GM12878 (cell line): Measurements from ENCODE around the gene FDX2.

Experiments
- CHD2 ChIP-seq: IDR thresholded peaks from 2 replicates; pipeline ENCODE4 v1.6.1; 2011; ENCODE audit warnings: low read depth, low read length, improper control_type of control experiment, borderline replicate concordance
- ETV6 ChIP-seq, 2 experiments: fragments of 450-650 bp in 1 of 2; IDR thresholded peaks in 1 of 2; conservative IDR thresholded peaks in 1 of 2; 2 replicates each; pipeline ENCODE4 v1.6.1; 2014; ENCODE audit warnings: antibody characterized with exemption in 1 of 2, borderline replicate concordance in 1 of 2, low read depth in 1 of 2, mild to moderate bottlenecking in 1 of 2, moderate library complexity in 1 of 2
- FOXM1 ChIP-seq: IDR thresholded peaks from 2 replicates; pipeline ENCODE4 v1.6.1; 2012; ENCODE audit warnings: low read depth, mild to moderate bottlenecking, inconsistent platforms, low read length, moderate library complexity
- MXI1 ChIP-seq: fragments of 150-350 bp; IDR thresholded peaks from 2 replicates; pipeline ENCODE4 v1.6.1; 2011; ENCODE audit warnings: low read depth, mild to moderate bottlenecking, inconsistent platforms, low read length, improper control_type of control experiment
- POLR2A ChIP-seq: IDR thresholded peaks from 2 replicates; pipeline ENCODE4 v1.6.1; 2011; ENCODE audit warnings: low read depth, mild to moderate bottlenecking, low read length
- POLR2AphosphoS5 ChIP-seq: IDR thresholded peaks from 2 replicates; pipeline ENCODE4 v1.6.1; 2011; ENCODE audit warnings: mild to moderate bottlenecking, low read length, inconsistent platforms
- SIN3A ChIP-seq: IDR thresholded peaks from 2 replicates; pipeline ENCODE4 v1.6.1; 2012; ENCODE audit warnings: low read depth, low read length, improper control_type of control experiment
- SMAD1 ChIP-seq: fragments of 450-650 bp; IDR thresholded peaks from 2 replicates; pipeline ENCODE4 v1.6.1; 2018; ENCODE audit warnings: mild to moderate bottlenecking, low read depth; ENCODE audit not compliant: partially characterized antibody
- SREBF1 ChIP-seq: IDR thresholded peaks from 2 replicates; pipeline ENCODE4 v1.6.1; 2012; ENCODE audit warnings: mild to moderate bottlenecking, low read length
- SRF ChIP-seq, 2 experiments: IDR thresholded peaks; 2 replicates each; pipeline ENCODE4 v1.6.1; 2011; ENCODE audit warnings: low read depth in 2 of 2, low read length in 2 of 2, mild to moderate bottlenecking in 1 of 2, moderate library complexity in 1 of 2
- TAF1 ChIP-seq: IDR thresholded peaks from 2 replicates; pipeline ENCODE4 v1.6.1; 2011; ENCODE audit warnings: mild to moderate bottlenecking, low read depth, low read length, borderline replicate concordance
- TF ChIP-seq, protein P1 (sequence below), 3 experiments: IDR thresholded peaks in 2 of 3; conservative IDR thresholded peaks in 1 of 3; 2 replicates each; pipeline ENCODE4 v1.5.1; 2011; ENCODE audit warnings: low read depth in 3 of 3, low read length in 3 of 3, mild to moderate bottlenecking in 3 of 3, control low read depth in 2 of 3, moderate library complexity in 2 of 3, inconsistent platforms in 1 of 3, mixed read lengths in 1 of 3; ENCODE audit not compliant: control insufficient read depth in 2 of 3, insufficient read depth in 1 of 3; ENCODE audit errors: extremely low read depth in 1 of 3

DNA sequence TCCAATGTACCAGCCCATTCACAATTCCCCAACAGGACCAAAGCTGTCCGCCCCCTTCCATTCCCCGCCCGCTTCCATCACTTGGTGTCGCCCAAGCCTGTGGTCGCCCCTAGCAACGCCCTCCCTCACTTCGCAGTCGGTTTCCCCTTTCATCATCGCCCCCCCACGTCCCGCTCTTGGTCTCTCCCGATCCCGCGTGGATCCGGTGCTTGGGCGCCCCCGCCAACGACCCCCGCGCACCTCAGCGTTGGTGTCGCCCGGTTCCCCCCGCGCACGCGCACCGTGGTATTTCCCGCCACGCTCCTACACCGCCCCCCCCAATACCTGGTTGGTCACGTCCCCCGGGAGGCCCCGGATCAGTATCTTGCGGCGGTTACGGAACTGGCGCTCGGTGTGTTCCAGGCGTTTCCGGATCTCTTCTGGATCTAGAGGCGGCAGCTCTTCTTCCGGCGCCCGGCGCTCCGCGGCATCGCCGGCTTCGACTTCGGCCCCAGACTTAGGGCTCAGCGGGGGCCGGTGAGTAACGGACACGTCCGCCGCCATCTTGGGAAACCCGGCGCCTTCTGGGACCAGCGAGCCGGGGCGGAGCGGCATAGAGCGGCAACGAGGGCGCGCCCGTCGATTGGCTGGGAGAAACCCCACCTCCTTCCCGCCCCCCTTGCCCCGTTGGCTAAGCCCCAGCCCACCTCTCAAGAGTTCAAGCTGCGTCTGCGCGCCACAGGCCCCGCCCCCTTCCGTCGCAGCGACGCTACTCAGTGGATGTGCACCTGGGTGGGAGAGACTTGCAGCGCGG is 17.3 kb upstream of the FDX2 start, which contains the start of gene RAVER1:
- TF ChIP-seq, protein P1, sequence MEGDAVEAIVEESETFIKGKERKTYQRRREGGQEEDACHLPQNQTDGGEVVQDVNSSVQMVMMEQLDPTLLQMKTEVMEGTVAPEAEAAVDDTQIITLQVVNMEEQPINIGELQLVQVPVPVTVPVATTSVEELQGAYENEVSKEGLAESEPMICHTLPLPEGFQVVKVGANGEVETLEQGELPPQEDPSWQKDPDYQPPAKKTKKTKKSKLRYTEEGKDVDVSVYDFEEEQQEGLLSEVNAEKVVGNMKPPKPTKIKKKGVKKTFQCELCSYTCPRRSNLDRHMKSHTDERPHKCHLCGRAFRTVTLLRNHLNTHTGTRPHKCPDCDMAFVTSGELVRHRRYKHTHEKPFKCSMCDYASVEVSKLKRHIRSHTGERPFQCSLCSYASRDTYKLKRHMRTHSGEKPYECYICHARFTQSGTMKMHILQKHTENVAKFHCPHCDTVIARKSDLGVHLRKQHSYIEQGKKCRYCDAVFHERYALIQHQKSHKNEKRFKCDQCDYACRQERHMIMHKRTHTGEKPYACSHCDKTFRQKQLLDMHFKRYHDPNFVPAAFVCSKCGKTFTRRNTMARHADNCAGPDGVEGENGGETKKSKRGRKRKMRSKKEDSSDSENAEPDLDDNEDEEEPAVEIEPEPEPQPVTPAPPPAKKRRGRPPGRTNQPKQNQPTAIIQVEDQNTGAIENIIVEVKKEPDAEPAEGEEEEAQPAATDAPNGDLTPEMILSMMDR (IDR thresholded peaks at IDR 0.05 in 2 of 3, conservative IDR thresholded peaks at IDR 0.05 in 1 of 3; ENCODE audit: control insufficient read depth in 2 of 3, extremely low read depth in 1 of 3, insufficient read depth in 1 of 3, low read depth in 3 of 3, low read length in 3 of 3): no peak
- peak; percentile 96 for TF ChIP-seq POLR2A
- peak; percentile 92 for TF ChIP-seq SREBF1
- no peak for TF ChIP-seq SMAD1
- TF ChIP-seq SRF (IDR thresholded peaks at IDR 0.05; ENCODE audit: low read depth in 2 of 2, low read length in 2 of 2): 0 out of 4 replicates have a peak, but pooled peaks of 1 of the 2 experiments have one; percentile 6
- peak; percentile 70; the same call in 1 of the 2 replicates for TF ChIP-seq SIN3A
- peak; percentile 46 for TF ChIP-seq MXI1
- TF ChIP-seq POLR2AphosphoS5: peak; percentile 85
- no peak for TF ChIP-seq ETV6 (conservative IDR thresholded peaks at IDR 0.05 in 1 of 2, IDR thresholded peaks at IDR 0.05 in 1 of 2; ENCODE audit: borderline replicate concordance in 1 of 2, low read depth in 1 of 2)
- peak; percentile 89 for TF ChIP-seq TAF1
- no peak for TF ChIP-seq FOXM1
- no peak for TF ChIP-seq CHD2
